SIG-M5 (cell line): ENCODE data around the gene FAM13A.

Experiments
- DNase-seq: peaks from one replicate; lab custom pipeline; 2025; lab: John Stamatoyannopoulos, UW

Gene FAM13A

GRCh38 chr4:88843067-88843685 lies 213.8 kb downstream of the FAM13A start:
- no peak for DNase-seq

- no peak for DNase-seq
These were observed 215.3 kb downstream of the FAM13A start for GRCh38 chr4:88841635-88842034.

- DNase-seq: no peak
These were observed 220.8 kb downstream of the FAM13A start for GRCh38 chr4:88836216-88836615.

- no peak for DNase-seq
These were observed 226.0 kb downstream of the FAM13A start for GRCh38 chr4:88831031-88831430.

GRCh38 chr4:88830598-88830997 lies 226.4 kb downstream of the FAM13A start:
- no peak for DNase-seq

GRCh38 chr4:88828842-88829571 lies 228.0 kb downstream of the FAM13A start:
- no peak for DNase-seq

- no peak for DNase-seq
These were observed 229.5 kb downstream of the FAM13A start for GRCh38 chr4:88827442-88827841.

GRCh38 chr4:88826771-88827170 lies 230.2 kb downstream of the FAM13A start:
- no peak for DNase-seq

- DNase-seq: no peak
These were observed 231.1 kb downstream of the FAM13A start for GRCh38 chr4:88825931-88826330.

- no peak for DNase-seq
These were observed 233.7 kb downstream of the FAM13A start for GRCh38 chr4:88823058-88823919.

GRCh38 chr4:88822034-88822789 lies 234.8 kb downstream of the FAM13A start:
- DNase-seq: no peak

- DNase-seq: no peak
These were observed 235.5 kb downstream of the FAM13A start for GRCh38 chr4:88821522-88821921.

- no peak for DNase-seq
These were observed 236.1 kb downstream of the FAM13A start for GRCh38 chr4:88820698-88821415.

GRCh38 chr4:88819818-88820697 lies 236.9 kb downstream of the FAM13A start:
- DNase-seq: no peak

- DNase-seq: no peak
These were observed 238.1 kb downstream of the FAM13A start for GRCh38 chr4:88818631-88819470.

GRCh38 chr4:88817740-88818139 lies 239.2 kb downstream of the FAM13A start:
- no peak for DNase-seq

- no peak for DNase-seq
These were observed 240.6 kb downstream of the FAM13A start for GRCh38 chr4:88816360-88816759.

GRCh38 chr4:88814043-88814617 lies 242.9 kb downstream of the FAM13A start:
- no peak for DNase-seq

GRCh38 chr4:88813013-88813412 lies 244.0 kb downstream of the FAM13A start:
- DNase-seq: no peak
